CD4-positive, alpha-beta T cell treated with Interleukin-10 for 1 hour (primary cell): ENCODE results near the gene VCAN.

Experiments used
- DNase-seq: peaks from one replicate; pipeline ENCODE4 v3.0.0-alpha.2; 2020

Gene VCAN

DNA sequence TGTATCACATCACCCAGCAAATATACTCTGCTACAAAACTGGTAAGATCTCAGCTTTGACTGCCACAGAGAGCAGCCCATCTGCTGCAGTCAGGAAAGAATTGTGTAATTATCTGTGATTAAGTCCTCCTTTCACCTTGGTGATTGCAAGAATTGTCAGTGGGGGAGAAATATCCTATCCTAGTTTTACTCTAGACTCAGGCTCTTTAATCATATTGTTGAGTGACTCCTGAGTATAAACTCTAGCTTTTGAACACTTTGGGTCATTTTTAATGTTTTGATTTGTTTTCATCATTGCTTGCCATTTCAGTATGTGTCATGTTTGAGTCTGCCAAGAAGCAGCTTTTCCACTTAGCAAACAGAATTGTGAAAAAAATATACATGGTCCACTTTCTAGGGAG lies 32.1 kb downstream of the VCAN start:
- no peak for DNase-seq

DNA sequence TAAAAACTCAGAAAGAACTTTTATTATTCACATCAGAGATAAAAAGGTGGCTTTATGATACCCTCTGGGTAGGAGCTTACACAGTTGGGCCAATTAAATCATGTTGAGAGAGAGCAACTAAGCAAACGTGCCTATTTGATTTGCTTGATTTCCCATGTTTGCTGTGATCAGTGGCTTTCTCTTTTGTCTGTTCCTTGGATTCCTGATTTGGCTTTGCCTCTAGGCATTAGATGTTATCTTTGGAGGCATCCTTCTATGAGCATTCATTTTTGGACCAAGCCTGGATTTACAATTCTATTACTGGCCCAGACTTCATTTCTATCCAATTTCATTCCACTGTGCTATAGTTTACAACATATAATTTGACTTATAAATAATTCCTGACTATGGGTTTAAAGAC lies 35.9 kb downstream of the VCAN start:
- DNase-seq: no peak

DNA sequence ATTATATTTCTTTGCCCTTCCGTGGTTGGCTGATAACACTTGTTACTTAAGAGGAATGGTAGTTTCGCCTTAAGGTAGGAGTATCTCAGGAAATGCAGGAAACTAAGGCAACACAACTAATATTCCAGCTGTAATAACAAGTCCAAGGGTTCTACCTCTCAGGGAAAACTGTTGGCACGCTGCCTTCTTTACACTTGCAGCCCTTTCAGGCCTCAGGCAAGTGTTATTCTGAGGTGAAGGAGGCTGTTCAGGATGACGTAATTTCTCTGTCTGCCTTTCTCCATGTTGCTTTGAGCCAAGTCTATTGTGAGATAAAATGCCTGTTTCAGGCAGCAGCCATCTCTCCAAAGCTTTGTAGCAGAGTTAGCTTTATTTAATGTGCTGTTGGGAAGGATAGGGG lies 38.0 kb downstream of the VCAN start:
- no peak for DNase-seq

DNA sequence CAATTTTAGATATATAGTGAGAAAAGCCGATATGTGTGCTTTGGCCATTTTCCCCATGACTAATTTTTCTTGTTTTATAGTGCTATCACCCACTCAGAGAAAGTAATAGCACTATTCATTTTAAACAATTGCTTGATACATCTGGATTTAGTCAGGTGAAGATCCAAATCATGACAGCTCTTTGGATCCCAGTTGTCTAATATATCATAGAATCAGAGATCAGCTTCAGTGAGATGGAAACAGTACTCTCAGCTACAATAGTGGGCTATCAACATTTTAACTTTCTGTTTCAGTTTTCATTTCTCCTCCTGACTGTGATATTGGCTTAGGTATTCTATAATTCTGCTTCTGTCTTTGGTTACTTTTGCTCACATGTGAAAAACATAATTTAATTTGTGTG lies 38.7 kb downstream of the VCAN start:
- no peak for DNase-seq

DNA sequence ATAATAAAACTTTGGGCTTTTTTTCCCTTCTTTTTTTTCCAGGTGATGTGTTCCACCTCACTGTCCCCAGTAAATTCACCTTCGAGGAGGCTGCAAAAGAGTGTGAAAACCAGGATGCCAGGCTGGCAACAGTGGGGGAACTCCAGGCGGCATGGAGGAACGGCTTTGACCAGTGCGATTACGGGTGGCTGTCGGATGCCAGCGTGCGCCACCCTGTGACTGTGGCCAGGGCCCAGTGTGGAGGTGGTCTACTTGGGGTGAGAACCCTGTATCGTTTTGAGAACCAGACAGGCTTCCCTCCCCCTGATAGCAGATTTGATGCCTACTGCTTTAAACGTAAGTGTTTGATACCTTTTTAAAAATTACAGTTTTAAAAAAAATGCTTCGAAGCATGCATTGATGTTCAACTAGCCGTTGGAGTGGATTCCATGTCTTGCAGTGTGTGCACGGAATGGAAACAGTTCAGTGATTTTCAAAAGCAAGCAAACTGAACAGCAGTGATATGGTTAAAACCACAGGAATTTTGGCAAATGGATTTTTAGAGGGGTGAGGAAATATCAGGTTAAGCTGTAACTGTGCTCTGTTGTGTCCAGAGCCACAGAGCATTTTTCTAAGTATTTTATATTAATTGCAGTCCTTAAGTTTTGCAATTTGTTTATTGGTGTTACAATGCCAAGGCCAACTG lies 40.7 kb downstream of the VCAN start:
- no peak for DNase-seq

DNA sequence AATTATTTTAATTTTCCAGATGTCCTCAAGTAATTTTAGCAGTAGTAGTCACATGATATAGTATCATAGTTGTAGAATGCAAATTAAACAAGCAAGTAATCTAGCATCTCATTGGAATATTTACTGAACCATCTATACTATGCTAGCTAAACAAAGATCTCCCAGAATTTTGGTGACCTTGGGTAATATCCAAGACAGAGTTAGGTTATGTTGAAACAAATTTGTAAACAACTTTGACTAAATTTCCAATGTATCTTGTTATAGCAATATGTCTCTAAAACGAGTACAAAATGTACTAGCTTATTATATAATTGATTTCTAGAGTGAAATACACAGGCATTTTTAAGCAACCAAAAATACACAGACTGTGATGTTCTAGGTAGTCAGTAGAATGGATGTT lies 41.5 kb downstream of the VCAN start:
- no peak for DNase-seq

DNA sequence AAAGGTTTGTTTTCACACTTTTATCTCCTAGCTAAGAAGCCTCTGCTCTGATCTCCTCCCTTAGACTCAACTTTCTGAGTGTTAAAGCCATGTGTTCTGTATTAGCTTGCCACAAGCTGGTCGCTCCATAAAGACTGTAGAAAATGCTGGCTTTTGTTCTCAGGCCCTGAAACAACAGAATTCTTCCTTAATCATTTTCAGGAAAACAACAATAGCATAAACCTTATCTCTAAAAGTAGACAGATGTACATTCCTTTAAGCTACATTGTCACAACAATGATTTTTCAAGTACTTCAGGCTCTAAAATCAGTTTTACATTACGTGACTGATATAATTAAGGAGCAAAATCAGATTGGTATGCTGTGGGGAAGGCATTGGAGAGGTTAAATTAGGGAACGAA lies 41.9 kb downstream of the VCAN start:
- DNase-seq: no peak

DNA sequence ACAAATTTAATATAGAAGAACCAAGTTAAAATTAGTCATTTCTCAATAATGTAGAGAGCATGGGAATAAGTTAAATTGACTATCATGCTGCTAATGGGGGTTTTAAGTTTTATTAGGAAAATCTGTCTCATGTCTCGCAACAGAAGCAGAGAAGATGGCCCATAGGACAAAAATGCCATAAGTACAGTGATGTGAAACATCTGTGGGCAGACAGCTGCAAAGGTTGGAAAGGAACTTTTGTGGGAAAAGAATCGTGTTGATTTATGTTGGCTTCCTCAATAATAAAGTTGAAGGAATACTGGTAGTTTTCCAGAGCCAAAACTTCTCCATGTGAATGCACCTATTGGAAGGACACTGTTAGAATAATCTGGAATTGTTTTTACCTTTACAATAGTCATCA lies 44.8 kb downstream of the VCAN start:
- DNase-seq: no peak

DNA sequence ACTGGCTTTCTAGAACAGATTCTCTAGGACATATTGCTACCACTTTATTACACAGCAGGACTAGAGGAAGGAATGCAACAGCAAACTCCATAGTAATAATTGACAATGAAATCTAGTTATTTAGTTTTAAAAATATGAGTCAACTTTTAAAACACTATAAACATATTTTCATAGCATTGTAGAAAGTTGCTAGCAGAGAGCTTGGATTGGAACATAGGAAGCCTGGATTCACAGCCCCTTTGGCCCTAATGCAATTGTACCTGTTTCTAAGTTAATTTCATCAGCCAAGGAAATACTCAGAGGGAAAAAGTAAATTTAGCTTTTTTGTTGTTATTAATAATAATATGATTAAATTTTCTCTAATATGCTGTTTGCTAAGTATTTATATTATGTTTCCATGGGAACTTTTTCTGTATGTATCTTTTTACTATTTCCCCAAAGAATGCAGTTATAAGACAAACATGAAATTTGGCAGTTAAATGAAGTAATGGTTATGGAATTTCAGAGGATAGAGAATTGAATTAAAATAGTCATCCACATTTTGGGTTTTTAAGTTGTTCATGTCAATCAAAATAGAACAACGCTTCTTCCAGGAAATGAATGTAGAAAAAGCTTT lies 45.6 kb downstream of the VCAN start:
- no peak for DNase-seq

DNA sequence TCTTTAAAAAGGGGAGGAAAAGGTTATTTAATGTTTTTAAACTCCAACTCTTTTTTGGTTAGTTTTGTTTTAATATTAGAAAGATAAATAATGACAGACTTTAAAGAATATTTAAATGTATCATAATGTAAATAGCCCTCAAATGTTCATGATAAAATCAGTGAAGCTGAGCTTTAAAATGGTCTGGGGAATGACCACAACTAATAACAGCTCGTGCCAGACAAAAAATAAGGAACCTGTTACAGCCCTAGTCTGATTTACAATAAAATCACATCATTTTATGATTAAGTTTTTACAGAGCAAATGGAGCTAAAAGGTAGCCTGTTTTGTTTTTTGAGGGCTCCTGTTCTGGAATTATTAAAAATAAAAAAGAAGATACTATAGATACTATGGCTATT lies 46.1 kb downstream of the VCAN start:
- DNase-seq: no peak

DNA sequence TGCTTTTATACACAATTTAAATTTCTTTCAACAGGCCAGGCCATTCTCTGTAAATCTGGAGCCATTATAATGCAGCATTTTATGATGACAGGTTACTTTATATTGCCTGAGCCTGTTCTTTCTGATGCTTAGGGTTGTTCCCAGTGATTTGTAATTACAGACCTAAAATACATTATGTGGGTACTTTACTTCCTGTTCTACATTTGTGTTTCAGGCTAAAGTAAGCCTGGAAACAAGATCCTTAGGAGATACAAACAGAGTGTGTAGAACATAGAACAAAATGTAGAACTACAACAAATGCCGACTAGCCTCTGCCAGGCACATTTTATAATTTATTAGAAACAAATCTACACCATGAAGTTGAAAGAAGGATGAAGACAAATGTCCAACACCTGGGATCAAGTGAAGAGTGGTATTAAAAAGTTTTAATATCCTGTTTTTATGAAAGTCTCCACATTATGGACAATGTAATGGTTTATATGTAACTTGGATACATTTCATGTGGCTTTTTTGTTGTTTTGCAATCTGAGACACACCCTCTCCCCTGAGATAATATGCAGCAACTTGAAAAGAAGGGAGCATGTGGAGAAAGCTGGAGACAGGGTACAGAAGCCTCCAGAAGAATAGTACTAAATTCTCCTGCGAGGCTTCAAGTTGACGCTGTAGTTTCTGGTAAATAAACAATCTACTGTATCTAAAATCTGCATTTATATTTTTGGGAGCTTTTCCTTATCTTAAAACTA lies 46.9 kb downstream of the VCAN start:
- DNase-seq: no peak

DNA sequence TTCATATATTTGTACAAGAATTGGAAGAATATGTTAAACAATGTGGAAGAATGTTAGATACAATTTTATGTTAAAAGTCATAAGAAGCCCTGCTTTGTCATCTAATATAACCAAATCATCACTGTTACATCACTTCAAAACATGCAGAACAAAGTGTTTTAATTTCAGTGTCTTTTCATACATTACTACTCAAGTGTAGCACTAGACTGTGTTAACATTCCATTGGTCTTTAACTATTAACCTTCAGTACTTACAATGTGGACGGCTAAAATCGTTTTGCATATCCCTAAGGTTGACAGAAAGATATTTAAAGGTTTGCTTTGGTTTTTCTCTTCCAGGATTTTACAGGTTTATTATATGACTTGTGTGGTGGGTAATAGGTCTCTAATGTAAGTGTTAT lies 50.9 kb downstream of the VCAN start:
- DNase-seq: no peak

DNA sequence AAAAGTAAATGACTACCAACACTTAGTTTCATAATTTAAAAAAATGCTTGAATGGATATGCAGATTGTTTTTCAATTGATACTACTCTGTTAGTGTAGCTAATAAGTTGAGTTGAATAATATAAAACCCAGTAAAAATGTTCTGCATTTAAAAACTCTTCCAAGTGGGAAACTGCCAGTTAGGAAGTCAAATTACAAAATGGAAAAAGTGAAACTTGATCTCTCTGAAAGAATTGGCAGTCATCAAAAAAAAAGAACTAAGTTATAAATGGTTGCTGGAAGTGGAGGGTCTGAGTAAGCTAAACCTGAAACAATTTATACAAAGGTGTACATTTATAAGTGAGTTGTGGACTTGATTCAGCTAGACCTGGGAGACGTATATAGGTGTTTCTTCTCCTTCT lies 52.4 kb downstream of the VCAN start:
- no peak for DNase-seq

DNA sequence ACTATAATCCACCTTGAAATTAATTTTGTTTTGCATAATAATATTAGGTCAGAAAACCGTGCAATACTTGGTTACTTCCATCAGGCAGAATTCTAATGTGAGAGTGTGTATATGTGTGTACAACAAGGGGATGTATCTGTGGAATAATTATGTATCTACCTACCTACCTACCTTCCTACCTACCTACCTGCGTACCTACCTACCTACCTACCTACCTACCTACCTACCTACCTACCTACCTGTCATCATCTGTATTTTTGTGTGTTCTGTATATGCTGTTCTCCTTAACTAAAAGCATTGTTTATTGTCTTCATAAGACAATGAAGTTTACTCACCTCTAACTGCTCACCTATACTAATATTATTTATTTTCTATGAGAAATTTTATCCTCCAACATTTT lies 52.8 kb downstream of the VCAN start:
- no peak for DNase-seq

DNA sequence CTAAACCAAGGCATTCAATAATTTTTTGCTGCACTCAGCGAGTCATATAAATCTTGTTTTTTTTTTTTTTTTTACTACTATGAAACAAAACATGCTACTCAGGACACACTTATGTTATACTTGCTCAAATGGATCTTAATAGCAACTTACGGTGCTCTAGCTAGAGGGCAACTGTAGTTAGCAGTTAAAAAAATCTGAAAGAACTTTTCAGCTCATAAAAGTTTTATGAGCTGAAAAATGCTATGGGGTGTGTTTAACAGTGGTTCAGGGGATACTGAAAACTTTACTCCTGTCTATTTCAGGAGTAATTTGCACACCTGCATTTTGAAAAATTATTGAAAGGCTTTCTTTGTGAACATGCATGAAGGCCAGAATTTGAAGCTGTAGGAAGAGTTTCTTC lies 53.4 kb downstream of the VCAN start:
- no peak for DNase-seq

DNA sequence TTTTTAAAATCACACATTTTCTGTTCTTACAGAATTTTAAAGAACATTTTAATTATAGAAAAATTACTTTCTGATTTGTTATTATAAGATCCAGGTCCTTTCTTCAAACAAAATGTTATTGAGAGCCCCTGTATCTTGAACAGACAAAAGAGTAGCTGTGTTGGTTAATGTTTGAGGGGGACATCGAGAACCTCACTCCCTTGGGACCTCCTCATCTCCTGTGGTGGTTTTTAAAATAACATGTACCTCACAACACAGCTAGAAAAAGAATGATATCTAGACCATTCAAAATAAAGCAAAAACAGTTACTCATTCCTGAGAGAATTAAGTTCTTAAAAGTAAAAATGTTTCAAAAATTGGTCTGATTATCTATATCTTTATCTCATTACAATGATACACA lies 54.7 kb downstream of the VCAN start:
- DNase-seq: no peak

DNA sequence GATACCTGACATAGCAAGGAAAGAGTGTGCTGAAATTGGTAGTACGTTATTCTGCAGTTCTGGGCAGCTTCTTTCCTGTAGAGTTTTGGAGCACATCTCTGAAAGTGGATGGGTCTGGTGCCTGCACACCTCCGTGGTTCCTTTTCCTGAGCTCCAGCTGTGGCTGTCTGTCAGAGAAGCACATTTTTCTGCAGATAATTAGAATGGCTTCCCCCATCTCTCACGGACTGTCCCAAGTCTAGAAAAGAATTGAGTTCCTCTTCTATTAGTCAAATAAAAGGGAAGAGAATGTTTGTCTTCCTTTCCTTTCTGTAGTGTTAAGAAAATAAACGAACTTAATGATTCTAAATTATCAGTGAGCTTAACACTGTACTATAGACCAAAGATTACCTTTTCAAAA lies 55.7 kb downstream of the VCAN start:
- no peak for DNase-seq

DNA sequence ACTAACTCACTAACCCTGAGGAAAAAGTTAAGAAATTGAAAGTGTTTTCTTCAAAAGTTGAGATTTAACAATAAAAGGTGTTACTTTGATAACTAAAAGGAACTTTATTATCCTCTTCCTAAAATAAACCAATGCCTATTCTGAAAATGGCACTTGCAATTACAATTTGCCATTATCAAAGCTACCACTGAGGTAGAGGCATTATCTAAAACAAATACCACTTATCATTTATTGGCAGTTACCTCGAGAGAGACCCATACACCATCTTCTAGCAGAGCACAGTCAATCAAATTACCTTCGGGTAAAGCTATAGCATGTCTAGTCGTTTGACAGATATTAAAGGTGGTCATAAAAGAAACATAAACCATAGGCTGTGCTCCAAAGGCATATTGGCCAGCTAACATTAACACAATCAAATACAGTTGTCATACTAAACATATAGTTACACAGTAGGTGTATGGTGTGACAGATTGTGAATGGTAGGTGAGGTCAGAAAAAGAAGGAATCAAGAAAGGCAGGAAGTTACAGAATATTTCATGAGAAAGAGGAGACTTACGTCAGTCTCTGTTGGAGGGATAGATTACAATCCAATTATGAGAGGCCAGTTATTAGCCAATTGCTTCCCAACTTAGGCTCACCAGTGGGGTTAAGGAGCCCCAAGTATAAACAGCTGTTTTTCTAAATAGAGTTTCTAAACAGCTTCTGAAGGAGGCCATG lies 56.3 kb downstream of the VCAN start:
- no peak for DNase-seq

DNA sequence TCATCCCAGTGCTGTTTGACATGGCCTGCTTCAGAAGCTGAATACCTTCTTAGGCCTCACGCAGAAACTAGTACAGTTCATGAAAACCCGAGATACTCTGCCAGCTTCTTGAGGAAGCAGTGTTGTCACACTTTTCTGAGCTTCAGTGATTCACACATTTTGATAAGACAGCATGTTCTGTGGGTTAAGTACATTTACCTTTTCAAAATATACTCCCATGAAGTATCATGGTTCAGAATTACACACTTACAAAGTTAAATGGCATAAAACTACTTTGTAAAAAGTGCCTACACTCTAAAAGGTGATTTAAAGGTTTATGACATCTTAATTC lies 56.9 kb downstream of the VCAN start:
- DNase-seq: no peak

DNA sequence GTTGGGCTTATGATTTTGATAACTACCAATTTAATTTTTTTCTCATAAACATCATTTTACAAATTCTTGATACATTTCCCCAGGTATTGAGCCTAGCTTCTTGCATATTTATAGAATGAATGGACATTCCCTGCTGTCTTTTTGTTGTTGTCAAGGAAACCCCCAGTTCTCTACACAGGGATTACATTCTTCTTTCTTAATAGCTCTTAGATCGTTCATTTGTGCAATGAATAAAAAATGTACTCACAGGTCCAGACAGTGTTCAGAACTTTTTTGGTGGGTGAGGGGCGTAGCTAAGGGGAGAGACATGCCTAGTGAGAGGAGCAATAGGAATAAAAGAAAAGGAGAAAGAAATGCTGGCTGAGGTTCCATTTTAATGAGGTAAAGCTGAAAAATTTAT lies 58.6 kb downstream of the VCAN start:
- no peak for DNase-seq

DNA sequence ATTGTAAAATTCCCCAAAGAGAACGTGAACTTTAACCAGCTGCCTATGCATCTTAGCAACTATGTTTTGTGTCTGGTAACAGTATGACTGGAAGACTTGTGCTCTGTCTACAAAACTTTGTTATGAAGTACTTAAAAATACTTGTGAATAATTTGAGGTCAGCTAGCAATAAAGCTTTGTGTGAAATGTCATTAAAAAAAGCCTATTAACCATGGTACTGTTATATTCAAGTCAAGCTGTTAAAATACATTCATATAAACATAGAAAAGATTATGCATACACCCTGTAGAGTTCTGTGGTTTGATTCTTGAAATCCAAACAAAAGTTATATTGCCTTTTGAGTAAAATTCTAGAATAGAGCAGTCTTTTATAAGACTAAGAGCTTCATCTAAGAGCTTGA lies 60.1 kb downstream of the VCAN start:
- no peak for DNase-seq

DNA sequence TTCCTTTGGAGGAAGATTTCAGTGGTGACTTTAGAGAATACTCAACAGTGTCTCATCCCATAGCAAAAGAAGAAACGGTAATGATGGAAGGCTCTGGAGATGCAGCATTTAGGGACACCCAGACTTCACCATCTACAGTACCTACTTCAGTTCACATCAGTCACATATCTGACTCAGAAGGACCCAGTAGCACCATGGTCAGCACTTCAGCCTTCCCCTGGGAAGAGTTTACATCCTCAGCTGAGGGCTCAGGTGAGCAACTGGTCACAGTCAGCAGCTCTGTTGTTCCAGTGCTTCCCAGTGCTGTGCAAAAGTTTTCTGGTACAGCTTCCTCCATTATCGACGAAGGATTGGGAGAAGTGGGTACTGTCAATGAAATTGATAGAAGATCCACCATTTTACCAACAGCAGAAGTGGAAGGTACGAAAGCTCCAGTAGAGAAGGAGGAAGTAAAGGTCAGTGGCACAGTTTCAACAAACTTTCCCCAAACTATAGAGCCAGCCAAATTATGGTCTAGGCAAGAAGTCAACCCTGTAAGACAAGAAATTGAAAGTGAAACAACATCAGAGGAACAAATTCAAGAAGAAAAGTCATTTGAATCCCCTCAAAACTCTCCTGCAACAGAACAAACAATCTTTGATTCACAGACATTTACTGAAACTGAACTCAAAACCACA lies 67.4 kb downstream of the VCAN start:
- no peak for DNase-seq

DNA sequence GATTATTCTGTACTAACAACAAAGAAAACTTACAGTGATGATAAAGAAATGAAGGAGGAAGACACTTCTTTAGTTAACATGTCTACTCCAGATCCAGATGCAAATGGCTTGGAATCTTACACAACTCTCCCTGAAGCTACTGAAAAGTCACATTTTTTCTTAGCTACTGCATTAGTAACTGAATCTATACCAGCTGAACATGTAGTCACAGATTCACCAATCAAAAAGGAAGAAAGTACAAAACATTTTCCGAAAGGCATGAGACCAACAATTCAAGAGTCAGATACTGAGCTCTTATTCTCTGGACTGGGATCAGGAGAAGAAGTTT lies 67.9 kb downstream of the VCAN start:
- DNase-seq: no peak

DNA sequence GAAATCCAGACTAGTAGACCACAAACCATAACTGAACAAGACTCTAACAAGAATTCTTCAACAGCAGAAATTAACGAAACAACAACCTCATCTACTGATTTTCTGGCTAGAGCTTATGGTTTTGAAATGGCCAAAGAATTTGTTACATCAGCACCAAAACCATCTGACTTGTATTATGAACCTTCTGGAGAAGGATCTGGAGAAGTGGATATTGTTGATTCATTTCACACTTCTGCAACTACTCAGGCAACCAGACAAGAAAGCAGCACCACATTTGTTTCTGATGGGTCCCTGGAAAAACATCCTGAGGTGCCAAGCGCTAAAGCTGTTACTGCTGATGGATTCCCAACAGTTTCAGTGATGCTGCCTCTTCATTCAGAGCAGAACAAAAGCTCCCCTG lies 68.6 kb downstream of the VCAN start:
- DNase-seq: no peak
